Osteocyte (in vitro differentiated cells): Measurements from ENCODE around the gene NOL3. TPM values are rescaled to one million over a fixed set of nuclear protein-coding genes. Genes with fewer than 3 reads are reported as not detected.
A peak's percentile ranks its signal among the peaks of the same experiment; 100 is the strongest.

Experiments used
- DNase-seq: peaks from one replicate; pipeline ENCODE4 v3.0.0; 2021; ENCODE audit warnings: mixed read lengths; ENCODE audit not compliant: unreplicated experiment; ENCODE audit errors: extremely low spot score
- H3K27ac Mint-ChIP-seq: one replicate; pipeline ENCODE4 v1.8.0; 2021; ENCODE audit warnings: mild to moderate bottlenecking, mixed read lengths; ENCODE audit not compliant: unreplicated experiment
- H3K27me3 Mint-ChIP-seq: one replicate; pipeline ENCODE4 v1.8.0; 2021; ENCODE audit warnings: mixed read lengths; ENCODE audit not compliant: unreplicated experiment
- H3K36me3 Mint-ChIP-seq: one replicate; pipeline ENCODE4 v1.8.0; 2021; ENCODE audit warnings: mixed read lengths; ENCODE audit not compliant: unreplicated experiment
- H3K4me1 Mint-ChIP-seq: one replicate; pipeline ENCODE4 v1.8.0; 2021; ENCODE audit warnings: mixed read lengths; ENCODE audit not compliant: unreplicated experiment
- H3K4me3 Mint-ChIP-seq: one replicate; pipeline ENCODE4 v1.8.0; 2021; ENCODE audit warnings: mild to moderate bottlenecking, moderate library complexity, mixed read lengths; ENCODE audit not compliant: unreplicated experiment
- H3K9me3 Mint-ChIP-seq: one replicate; pipeline ENCODE4 v1.8.0; 2021; ENCODE audit warnings: mixed read lengths; ENCODE audit not compliant: unreplicated experiment
- CTCF ChIP-seq: fragments of 200-600 bp; sonication (generic); IDR thresholded peaks from 2 replicates; pipeline ENCODE4 v1.5.0; 2021; ENCODE audit warnings: antibody characterized with exemption, mild to moderate bottlenecking, moderate library complexity
- total RNA-seq: library from RNA; stranded (reverse); gene quantifications from 2 replicates; pipeline ENCODE4 v1.2.1, GENCODE V29; 2021

The NOL3 gene
- total RNA-seq, 1 donor from 2014 or later = 22.8 TPM

- Mint-ChIP-seq H3K27ac (no peak overlapping the region), H3K9me3 (no peaks in the 10 kb centered on the region), H3K4me3 (peak overlapping the region; percentile 63), H3K4me1 (peaks cover 19% of the 10 kb centered on the region), H3K27me3 (peaks cover 19% of the 10 kb centered on the region), H3K36me3 (peaks cover 2% of the 10 kb centered on the region)
- no peak for TF ChIP-seq CTCF
- no peak for DNase-seq
These were observed 15.6 kb upstream of the NOL3 start for GRCh38 chr16:67154578-67155294.

DNA sequence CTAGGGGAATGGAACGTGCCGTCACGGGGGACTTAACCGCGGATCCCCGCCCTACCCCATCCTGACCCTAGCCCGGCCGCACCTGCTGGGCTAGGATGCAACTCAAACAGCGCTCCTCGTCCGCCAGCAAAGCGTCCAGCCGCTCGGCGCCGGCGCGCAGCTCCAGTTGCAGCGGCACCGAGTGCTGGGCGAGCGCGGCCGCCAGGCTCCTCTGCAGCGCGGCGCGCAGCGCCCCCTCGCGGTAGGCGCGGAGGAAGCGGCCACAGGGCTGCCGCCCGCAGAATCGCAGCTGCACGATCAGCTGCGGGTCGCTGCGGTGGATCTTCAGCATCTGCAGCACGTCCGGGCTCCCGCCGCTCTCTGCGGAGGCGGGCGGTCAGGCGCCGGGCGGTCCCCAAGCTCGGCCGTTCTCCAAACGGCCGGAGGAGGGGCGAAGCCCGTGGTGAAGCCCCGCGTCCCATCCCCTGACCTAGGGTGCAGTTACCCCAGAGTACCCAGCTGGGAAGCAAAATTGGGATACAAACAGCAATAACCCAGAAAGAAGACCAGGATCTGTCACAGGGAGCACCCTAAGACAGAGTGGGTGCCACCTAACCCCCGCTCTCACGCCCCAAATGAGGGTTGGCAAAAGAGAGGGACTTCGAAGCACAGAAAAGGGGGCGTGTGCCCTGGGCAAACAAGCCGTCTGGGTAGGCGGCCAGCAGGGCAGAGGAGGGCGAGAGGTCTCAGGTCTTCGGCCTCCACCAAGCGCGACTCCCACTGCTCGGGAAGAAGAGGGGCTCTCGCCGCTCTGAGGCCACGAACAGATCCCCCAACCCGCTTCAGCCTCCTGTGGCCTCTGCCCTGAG, 14.8 kb upstream of the NOL3 start:
- no peak overlapping the region for H3K27ac Mint-ChIP-seq
- H3K9me3 Mint-ChIP-seq = no peaks in the 10 kb centered on the region
- peak; percentile 98 for TF ChIP-seq CTCF
- H3K27me3 Mint-ChIP-seq = peaks cover 19% of the 10 kb centered on the region
- H3K4me3 Mint-ChIP-seq = peak overlapping the region; percentile 63
- DNase-seq = peak; percentile 93
- H3K36me3 Mint-ChIP-seq = peaks cover 2% of the 10 kb centered on the region
- peaks cover 19% of the 10 kb centered on the region for H3K4me1 Mint-ChIP-seq

GRCh38 chr16:67156143-67156844, 14.0 kb upstream of the NOL3 start:
- peaks cover 21% of the 10 kb centered on the region for H3K4me1 Mint-ChIP-seq
- TF ChIP-seq CTCF = no peak
- no peak for DNase-seq
- no peaks in the 10 kb centered on the region for H3K9me3 Mint-ChIP-seq
- peaks cover 2% of the 10 kb centered on the region for H3K36me3 Mint-ChIP-seq
- H3K27me3 Mint-ChIP-seq = peaks cover 21% of the 10 kb centered on the region
- H3K27ac Mint-ChIP-seq = no peak overlapping the region
- H3K4me3 Mint-ChIP-seq = no peak overlapping the region

DNA sequence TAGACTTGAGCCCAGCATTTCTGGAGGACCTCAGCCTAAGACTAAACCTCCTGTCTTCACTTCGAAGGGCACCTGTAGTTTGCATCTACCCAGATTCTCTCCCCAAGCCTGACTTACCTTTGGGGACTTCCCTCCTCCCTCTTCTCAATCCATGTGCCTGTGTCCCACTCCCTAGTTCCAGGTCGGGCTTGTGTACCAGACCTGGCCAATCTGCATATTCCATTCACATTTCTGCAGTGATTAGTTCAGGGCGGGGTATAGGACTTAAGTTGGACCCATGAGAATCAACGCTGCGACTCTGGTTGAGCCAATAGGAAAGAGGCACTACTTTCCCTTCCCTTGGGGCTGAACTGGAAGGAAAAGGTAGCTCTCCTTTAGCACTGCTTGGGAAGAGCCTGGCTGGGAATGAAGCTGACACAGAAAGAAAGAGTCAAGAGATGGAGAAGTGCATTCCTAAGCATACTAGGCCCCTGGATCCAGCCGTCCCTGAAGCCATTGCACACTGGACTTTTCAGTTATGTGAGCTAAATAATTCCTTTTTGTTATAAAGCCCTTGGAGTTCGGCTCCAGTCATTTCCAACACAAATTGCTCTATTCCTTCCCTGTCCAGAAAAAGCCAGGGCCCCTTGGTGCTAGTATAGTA, 13.1 kb upstream of the NOL3 start:
- no peak for DNase-seq
- Mint-ChIP-seq H3K9me3 (no peaks in the 10 kb centered on the region), H3K4me3 (no peak overlapping the region)

More for the DNA sequence above, 13.1 kb upstream of the NOL3 start:
- no peak overlapping the region for H3K27ac Mint-ChIP-seq
- H3K27me3 Mint-ChIP-seq = peaks cover 22% of the 10 kb centered on the region
- no peak for TF ChIP-seq CTCF
- peaks cover 2% of the 10 kb centered on the region for H3K36me3 Mint-ChIP-seq
- peaks cover 25% of the 10 kb centered on the region for H3K4me1 Mint-ChIP-seq
